Ramos (cell line): ENCODE results near the gene RHOV.

Experiments used
- in situ Hi-C: fragments of 300-500 bp; cut with MboI; formaldehyde crosslinking; loops from one replicate; pipeline ENCODE4 v1.14.3; 2022; ENCODE audit warnings: low sequenced_read_pairs; ENCODE audit not compliant: unreplicated experiment

The RHOV gene

DNA sequence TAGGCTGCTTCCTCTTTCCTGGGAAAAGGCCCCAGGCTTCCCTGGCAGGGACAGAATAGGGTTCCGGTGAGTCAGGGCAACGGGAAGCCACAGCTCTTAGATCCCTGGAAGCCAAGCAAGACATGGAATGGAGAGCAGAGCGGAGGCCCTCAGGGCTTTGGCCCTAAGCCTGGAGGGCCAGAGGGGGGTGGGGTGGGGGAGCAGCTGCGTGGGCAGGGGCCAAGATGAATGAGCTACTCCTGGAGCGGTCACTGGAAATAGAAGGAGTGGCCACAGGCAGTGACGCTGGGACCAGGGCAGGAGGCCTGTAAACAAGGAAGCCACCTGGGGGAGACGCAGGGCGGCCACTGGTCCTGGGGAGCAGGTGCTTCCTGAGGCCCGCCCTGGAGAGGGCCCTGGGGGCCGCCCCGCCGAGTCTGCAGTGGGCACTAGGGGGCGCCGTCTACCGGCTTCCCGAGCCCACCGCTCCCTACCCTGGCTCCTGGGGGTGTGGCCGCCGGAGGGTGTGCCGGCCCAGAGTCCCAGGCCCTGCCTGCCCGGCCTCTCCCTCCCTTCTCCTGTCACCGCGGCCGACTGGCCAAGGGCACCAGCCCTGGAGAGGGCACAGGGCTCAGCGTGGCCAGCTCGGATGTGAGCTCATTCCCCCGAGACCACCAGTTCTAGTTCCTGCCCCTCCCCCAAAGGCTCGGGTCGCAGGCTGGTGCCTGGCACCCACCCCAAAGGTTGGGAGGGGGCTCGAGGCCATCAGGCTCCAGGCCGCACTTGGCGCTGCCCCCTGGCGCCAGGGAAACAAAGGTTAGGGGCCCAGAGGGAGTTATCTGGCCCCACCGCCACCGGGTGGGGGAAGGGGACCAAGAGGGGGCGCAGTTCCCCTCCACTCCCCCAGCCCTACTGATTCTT, 32.3 kb upstream of the RHOV start:
- in situ Hi-C loops = no loop called here

DNA sequence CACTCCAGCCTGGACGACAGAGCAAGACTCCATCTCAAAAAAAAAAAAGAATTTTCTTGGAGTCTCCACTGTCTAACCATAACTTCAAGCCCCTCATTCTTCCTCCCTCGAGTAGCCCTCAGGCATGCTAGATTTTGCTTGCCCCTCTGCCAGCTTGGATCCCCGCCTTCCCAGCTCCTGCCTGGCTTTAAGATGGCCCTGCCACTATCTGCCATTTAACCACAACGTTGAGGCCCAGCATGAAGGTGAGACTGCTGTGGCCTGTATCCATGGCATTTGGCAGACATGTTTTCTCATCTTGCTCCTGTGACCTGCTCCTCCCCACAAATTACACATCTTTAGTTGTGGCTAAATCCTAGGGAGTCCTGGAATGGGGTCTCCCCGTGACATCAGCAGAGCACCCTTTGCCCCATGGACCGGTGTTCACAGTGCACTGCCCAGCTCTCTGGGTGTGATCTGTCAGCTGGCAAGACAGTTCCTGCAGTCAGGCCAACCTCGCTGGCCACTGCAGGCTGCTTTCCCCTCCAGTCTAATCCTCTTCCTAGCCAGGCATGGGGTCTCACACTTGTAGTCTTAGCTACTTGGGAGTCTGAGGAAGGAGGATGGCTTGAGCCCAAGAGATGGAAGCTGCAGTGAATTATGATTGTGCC, 30.6 kb upstream of the RHOV start:
- in situ Hi-C loops = no loop called here

DNA sequence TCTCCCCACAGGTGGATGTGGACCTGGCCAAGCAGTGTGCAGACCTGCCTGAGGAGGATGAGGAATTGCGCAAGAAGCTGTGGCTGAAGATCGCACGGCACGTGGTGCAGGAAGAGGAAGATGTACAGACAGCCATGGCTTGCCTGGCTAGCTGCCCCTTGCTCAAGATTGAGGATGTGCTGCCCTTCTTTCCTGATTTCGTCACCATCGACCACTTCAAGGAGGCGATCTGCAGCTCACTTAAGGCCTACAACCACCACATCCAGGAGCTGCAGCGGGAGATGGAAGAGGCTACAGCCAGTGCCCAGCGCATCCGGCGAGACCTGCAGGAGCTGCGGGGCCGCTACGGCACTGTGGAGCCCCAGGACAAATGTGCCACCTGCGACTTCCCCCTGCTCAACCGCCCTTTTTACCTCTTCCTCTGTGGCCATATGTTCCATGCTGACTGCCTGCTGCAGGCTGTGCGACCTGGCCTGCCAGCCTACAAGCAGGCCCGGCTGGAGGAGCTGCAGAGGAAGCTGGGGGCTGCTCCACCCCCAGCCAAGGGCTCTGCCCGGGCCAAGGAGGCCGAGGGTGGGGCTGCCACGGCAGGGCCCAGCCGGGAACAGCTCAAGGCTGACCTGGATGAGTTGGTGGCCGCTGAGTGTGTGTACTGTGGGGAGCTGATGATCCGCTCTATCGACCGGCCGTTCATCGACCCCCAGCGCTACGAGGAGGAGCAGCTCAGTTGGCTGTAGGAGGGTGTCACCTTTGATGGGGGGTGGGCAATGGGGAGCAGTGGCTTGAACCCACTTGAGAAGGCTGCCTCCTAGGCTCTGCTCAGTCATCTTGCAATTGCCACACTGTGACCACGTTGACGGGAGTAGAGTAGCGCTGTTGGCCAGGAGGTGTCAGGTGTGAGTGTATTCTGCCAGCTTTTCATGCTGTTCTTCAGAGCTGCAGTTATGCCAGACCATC, 28.8 kb upstream of the RHOV start:
- in situ Hi-C loops = no loop called here

DNA sequence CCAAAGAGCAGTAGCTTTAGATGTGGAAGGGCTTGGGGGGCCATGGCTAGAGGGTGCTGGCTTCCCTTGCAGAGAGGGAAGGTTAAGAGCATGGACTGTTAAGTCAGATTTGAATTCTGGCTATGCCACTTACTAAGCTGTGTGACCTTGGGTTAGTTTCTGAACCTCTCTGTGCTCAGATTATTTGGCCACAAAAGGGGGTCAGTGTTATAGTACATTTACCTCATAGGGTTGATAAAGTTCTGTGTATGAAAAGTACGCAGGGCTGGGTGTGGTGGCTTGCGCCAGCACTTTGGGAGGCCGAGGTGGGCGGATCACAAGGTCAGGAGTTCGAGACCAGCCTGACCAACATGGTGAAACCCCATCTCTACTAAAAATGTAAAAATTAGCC, 27.0 kb upstream of the RHOV start:
- in situ Hi-C loops = no loop called here

DNA sequence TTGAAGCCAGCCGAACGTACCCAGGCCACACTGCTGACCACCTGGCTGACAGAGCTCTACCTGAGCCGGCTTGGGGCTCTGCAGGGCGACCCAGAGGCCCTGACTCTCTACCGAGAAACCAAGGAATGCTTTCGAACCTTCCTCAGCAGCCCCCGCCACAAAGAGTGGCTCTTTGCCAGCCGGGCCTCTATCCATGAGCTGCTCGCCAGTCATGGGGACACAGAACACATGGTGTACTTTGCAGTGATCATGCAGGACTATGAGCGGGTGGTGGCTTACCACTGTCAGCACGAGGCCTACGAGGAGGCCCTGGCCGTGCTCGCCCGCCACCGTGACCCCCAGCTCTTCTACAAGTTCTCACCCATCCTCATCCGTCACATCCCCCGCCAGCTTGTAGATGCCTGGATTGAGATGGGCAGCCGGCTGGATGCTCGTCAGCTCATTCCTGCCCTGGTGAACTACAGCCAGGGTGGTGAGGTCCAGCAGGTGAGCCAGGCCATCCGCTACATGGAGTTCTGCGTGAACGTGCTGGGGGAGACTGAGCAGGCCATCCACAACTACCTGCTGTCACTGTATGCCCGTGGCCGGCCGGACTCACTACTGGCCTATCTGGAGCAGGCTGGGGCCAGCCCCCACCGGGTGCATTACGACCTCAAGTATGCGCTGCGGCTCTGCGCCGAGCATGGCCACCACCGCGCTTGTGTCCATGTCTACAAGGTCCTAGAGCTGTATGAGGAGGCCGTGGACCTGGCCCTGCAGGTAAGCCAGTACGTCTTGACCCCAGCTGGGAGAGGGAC, 26.4 kb upstream of the RHOV start:
- in situ Hi-C loops = no loop called here

DNA sequence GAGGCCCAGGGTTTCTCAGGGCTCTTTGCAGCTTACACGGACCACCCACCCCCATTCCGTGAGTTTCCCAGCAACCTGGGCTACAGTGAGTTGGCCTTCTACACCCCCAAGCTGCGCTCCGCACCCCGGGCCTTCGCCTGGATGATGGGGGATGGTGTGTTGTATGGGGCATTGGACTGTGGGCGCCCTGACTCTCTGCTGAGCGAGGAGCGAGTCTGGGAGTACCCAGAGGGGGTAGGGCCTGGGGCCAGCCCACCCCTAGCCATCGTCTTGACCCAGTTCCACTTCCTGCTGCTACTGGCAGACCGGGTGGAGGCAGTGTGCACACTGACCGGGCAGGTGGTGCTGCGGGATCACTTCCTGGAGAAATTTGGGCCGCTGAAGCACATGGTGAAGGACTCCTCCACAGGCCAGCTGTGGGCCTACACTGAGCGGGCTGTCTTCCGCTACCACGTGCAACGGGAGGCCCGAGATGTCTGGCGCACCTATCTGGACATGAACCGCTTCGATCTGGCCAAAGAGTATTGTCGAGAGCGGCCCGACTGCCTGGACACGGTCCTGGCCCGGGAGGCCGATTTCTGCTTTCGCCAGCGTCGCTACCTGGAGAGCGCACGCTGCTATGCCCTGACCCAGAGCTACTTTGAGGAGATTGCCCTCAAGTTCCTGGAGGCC, 25.6 kb upstream of the RHOV start:
- in situ Hi-C loops = no loop called here

DNA sequence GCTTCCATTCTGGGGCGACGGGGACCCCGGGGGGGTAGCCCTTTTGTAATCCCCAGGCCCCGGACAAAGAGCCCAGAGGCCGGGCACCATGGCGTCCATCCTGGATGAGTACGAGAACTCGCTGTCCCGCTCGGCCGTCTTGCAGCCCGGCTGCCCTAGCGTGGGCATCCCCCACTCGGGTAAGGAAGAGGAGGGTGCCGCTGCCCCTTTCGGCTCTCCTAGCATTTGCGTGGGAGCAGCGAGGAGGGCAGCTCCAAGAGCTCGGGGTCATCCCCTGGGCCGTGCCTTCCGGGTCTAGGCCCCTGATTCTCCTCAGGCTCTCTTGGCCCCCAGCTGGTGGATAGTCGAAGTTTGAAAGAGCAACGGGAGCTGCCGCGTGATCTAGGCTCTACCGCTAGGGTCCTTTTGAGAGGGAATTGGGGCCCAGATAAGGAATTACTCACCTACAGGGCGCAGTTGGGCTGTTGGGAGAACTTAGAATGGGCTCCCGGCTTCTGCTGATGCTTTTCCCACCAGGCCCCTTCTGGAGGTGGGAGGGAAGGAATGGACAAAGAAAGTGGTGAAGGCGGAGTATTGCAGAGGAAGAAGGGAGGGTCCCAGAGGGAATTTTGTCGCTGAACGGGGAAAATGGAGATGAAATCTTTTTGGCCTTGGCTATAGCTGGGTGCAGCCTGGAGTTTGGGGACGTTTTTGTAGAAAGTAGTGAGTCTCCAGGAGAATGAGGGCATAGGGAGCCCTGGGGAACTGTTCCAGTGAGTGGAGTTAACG, 20.8 kb upstream of the RHOV start:
- in situ Hi-C loops = loop anchor here (5.0 kb wide), 1 partner anchor 38 kb away; no protein-coding TSS in a partner anchor

DNA sequence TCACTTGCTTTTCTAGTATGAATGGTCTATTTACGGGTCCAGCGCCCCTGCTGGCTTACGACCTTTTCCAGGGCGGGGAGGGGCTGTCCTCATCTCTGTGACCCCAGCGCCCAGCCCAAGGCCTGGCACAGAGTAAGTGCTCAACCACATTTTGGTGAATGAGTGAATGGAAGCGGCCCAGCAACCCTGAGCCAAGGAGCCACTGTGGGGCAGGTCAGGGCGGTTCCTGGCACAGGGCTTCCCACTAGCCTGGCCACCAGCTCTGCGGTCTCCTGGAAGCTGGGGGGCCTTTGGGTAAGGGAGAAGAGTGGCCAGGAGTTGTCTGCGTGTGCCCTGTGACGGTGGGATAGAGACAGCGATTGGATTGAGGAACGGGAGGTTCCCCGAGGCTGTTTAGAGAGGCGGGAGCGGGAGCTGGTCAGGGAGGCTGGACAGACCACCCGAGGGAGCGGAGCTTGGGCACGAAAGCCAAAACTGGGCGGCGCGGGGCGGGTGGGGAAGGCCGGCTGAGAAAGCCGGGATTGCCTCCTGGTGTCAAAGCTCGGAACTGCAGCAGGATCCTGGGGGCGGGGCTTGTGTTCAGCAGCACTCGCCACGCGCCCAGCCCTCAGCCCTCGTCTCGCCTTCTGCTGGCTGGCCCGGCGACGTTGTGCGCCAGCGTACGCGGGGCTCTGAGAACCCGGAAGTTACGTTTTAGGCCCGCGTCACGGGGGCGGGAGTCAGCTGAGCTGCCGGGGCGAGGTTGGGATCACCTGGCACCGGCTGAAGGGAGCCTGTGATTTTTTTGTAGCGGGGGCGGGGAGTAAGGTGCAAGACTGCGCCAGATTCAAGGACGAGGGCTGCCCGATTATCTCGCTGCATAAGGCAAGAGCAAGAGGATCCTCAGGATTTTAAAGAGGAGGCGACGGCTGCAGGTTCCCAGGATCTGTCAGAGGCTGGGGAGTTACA, 20.0 kb upstream of the RHOV start, which contains the start of gene VPS18:
TSS of gene VPS18 (plus strand) at position 718 of the 948 bp plus-strand sequence. CDS start 319 bp downstream, outside the sequence.
- in situ Hi-C loops = loop anchor here (5.0 kb wide), 1 partner anchor 37 kb away; no protein-coding TSS in a partner anchor

DNA sequence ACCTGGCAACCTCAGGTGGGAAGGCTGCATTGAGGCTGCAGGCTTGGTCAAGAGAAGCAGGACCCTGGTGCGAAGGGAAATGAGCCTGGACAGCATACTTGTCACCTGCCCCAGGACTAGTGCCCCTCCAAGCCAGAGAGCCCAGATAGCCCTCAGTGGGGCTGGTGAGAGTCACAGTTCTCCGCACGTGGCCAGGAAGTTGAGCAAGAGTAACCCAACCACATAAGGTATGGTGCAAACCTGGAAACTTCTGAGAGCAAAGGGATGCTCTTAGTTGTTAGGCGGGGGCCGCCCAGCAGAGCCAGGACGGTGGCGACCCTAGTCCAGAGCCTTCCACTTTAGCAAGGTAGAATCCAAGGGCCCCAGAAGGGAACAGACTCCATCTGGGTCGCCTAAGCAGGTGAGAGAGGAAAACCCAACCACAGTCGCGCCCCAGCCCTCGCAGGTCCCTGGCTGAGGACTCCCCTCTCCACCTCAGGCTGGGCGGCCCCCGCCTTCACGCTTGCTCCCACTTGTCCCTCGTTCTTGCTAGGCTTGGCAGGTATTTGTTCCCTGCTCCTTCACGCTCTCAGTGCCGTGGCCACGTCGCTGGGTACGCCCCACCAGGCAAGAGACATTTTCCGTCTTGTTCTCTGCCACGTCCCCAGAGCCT, 19.1 kb upstream of the RHOV start:
- in situ Hi-C loops = loop anchor here (5.0 kb wide), 1 partner anchor 36 kb away; no protein-coding TSS in a partner anchor

DNA sequence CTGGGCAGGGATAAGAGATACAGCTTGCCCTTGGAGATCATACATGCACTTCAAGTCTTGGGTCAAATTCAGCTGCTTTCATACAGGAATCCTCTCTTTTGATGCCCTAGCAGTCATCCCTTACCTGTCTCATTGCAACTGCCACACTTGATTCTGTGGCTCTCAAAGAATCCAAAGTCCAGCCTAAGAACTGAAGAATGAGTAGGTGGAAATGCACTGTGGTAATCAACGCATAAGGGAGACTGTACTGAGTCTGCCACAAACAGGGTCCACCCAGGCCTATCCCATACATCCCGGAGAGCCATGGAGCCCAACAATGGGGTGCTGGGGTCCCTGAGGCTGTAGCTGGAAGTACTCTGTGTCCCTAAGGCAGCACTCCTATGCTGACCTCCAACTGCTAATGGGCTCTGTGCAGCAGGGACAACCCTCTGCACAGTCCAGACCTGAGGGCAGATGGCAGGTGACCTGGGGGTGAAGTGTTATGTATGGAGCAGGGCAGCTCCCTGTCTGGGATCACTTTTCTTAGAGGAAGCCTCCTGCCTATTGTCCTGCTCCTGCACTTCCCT, 18.5 kb upstream of the RHOV start:
- in situ Hi-C loops = loop anchor here (5.0 kb wide), 1 partner anchor 35 kb away; no protein-coding TSS in a partner anchor

DNA sequence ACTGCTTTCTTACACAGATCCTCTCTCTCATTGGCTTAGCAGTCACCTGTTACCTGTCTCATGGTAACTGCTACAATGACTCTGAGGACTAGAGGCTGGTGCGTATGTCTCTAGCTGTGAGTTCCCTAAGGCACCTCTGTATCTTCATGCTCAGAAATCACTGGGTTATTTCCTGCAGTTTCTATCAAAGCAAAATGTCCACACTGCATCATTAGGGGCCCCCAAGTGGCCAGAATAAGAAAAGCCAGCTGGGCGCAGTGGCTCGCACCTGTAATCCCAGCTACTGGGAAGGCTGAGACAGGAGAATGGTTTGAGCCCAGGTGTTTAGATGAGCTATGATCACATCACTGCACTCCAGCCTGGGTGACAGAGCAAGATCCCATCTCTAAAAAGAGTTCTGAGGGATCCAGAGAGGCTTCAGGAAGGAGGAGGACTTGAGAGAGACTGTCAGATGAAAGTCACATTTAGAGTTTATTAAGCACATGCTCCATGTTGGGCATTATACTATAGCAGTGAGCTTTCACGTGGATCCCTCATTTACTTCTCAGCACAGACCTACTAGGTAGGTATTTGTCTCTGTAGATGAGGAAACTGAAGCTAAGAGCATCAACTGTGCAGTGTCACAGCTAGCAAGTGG, 17.9 kb upstream of the RHOV start:
- in situ Hi-C loops = loop anchor here (5.0 kb wide), 1 partner anchor 35 kb away; no protein-coding TSS in a partner anchor

DNA sequence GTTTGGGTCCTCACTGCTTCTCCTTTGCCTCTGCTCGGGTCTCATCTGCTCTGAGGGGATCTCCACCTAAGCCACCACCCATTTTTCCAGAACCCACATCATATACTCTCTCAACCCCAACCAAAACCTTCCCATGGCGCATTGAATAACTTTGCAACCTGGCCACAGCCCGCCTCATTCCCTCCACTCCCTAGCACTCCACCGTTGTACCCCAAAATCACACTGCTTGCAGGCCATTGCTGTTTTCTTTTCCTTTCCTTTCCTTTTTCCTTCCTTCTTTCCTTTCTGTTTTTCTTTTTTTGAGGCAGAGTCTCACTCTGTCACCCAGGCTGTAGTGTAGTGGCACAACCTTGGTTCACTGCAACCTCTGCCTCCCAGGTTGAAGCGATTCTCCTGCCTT, 17.1 kb upstream of the RHOV start:
- in situ Hi-C loops = loop anchor here (5.0 kb wide), 1 partner anchor 34 kb away; no protein-coding TSS in a partner anchor

DNA sequence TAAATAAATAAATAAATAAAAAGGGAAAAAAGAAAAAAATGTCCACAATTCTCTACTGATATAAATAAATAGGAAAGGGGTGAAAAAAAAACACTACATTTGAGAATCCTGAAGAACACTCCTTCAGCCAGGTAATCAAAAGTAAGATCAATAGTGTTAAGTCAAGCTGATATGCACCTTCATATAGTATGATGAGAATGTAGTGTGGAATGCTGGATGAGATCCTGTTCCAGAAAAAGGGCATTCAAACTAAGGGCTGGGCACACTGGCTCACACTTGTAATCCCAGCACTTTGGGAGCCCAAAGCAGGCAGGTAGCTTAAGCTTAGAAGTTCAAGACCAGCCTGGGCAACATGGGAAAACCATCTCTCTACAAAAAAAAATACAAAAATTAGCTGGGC, 15.1 kb upstream of the RHOV start:
- in situ Hi-C loops = no loop called here

DNA sequence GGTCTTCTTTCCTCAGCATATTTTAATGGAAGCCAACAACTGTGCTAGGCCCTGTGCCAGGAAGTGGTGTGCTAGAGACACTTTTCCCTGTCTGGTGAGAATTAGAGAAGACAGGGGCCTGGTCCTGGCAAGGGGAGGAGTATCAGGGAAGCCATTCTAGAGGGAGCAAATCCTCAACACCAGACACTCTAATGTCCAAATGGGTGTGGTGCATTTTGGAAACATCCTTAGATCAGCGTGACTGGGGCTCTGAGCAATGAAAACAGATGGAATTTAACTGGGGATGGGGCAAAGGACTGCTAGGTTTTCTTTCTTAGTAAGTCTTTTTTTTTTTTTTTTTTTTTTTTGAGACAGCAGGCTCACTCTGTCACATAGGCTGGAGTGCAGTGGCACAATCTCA, 12.6 kb upstream of the RHOV start:
- in situ Hi-C loops = no loop called here

DNA sequence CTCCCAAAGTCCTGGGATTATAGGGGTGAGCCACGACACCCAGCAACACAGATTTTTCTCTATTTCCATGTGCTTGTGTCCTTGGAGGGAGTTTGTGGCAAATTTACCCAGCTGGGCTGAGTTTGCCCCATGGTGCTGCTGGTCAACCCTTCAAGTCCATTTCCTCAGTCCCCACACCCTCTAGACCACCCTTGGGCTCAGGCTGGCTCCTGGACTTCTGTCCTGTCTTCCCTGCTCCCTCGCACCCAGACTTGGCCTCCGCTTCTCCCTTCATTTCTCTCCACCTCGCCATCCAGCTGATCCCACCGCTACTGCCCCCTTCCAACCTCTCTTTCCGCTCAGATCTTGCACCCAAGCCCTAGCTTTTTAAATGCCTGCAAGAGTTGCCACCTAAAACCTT, 7.3 kb upstream of the RHOV start:
- in situ Hi-C loops = no loop called here

DNA sequence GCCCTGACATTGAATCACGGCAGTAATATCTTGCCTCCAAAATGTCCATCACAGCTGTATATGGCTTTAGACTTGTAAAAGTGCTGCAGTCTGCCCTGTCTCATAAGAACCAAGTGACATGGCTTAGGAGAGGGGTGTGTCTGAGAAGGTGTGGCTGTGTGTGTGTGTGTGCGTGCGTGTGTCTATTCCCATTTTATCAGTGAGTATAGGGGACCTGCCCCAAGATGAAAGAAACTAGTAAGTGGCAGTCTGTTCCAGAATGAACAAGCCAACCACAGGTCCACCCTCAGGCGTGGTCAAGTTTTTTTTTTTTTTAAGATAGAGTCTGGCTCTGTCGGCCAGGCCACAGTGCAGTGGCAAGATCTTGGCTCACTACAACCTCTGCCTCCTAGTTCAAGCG, 5.6 kb upstream of the RHOV start:
- in situ Hi-C loops = no loop called here
